Activated CD4-positive, alpha-beta T cell treated with anti-CD3 and anti-CD28 coated beads for 48 hours (primary cell): ENCODE measurements around the gene ARL16.

Source experiments
- DNase-seq: peaks from one replicate; pipeline ENCODE4 v3.0.0-alpha.2; 2020

ARL16 gene

GRCh38 chr17:81695211-81695610 is 11.6 kb upstream of the ARL16 start:
- DNase-seq: no peak

GRCh38 chr17:81694810-81695209 is 11.2 kb upstream of the ARL16 start:
- DNase-seq: no peak

- DNase-seq: no peak
Observed at GRCh38 chr17:81693509-81694210, 10.1 kb upstream of the ARL16 start.

GRCh38 chr17:81691608-81692007 is 8.0 kb upstream of the ARL16 start:
- no peak for DNase-seq

GRCh38 chr17:81691196-81691595 is 7.6 kb upstream of the ARL16 start:
- no peak for DNase-seq

GRCh38 chr17:81690549-81690948 is 7.0 kb upstream of the ARL16 start:
- DNase-seq: no peak

GRCh38 chr17:81690066-81690465 is 6.5 kb upstream of the ARL16 start:
- DNase-seq: no peak

- no peak for DNase-seq
Observed at GRCh38 chr17:81688616-81689015, 5.0 kb upstream of the ARL16 start.

GRCh38 chr17:81687770-81688541 is 4.4 kb upstream of the ARL16 start:
- no peak for DNase-seq

- DNase-seq: no peak
Observed at GRCh38 chr17:81686614-81687013, 3.0 kb upstream of the ARL16 start.

GRCh38 chr17:81685108-81685507 is 1.5 kb upstream of the ARL16 start:
- peak; percentile 81 for DNase-seq

GRCh38 chr17:81684442-81684911 is 880 bp upstream of the ARL16 start:
- peak; percentile 46 for DNase-seq

- peak; percentile 27 for DNase-seq
Observed at GRCh38 chr17:81683208-81683583, 401 bp downstream of the ARL16 start.

- DNase-seq: no peak
Observed at GRCh38 chr17:81682565-81683207, 911 bp downstream of the ARL16 start.

- DNase-seq: no peak
Observed at GRCh38 chr17:81681672-81682071, 1.9 kb downstream of the ARL16 start.

- DNase-seq: no peak
Observed at GRCh38 chr17:81680150-81680549, 3.4 kb downstream of the ARL16 start.

GRCh38 chr17:81676906-81677305 is 6.7 kb downstream of the ARL16 start:
- no peak for DNase-seq

GRCh38 chr17:81675515-81676221 is 7.9 kb downstream of the ARL16 start:
- peak; percentile 45 for DNase-seq

GRCh38 chr17:81673561-81674258 is 9.9 kb downstream of the ARL16 start:
- no peak for DNase-seq

GRCh38 chr17:81672954-81673353 is 10.6 kb downstream of the ARL16 start:
- DNase-seq: no peak

- DNase-seq: no peak
Observed at GRCh38 chr17:81672504-81672903, 11.1 kb downstream of the ARL16 start.

- peak; percentile 32 for DNase-seq
Observed at GRCh38 chr17:81667754-81668153, 15.8 kb downstream of the ARL16 start.
